ENCODE measurements around the gene ANTXR1. TPM values are rescaled to one million over a fixed set of nuclear protein-coding genes. Genes with fewer than 3 reads are reported as not detected.

Gene ANTXR1
- total RNA-seq, 1 donor from 2014 or later: not detected

- intact Hi-C loops (cut with micrococcal nuclease): loop anchor here (10.0 kb wide), 1 partner anchor 180 kb away; no protein-coding TSS in a partner anchor
These were observed 191.7 kb downstream of the ANTXR1 start for GRCh38 chr2:69204654-69205053.

DNA sequence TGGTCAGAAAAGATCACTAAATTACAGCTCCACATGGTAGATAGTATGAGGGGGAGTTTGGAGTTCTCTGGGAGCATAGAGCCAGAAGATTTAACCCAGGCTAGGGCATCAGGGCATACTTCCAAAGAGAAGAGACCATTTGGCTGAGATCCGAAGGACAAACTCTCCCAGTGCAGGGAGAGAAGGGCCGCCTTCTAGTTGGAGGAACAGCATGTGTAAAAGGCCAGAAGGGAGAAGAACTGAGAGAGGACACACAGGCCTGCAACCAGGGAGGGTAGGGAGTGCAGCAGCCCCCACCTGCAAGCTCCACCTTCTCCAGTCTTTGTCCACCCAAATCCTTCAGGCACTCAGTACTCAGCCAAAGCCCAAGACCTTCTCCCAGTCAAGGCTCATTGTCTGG is 192.1 kb downstream of the ANTXR1 start:
- intact Hi-C loops (cut with micrococcal nuclease): loop anchor here (10.0 kb wide), 1 partner anchor 180 kb away; no protein-coding TSS in a partner anchor

DNA sequence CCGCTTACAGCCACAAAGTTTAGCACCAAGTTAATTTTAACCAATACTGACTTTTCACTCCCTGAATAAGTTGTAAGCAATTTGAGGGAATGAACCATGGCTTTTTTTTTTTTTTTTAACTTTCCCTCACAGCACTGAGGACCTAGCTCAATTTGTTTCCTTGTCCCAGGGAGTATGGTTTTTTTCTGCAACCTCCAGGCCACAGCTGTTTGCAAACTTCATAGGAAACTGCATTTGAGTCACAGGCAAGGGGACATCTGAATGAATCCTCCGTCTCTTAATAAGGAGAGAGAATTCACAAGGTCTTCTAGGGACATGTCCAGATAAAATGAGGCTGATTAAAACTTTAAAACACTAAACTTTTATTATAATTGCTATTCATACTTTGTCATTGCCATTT is 192.5 kb downstream of the ANTXR1 start:
- intact Hi-C loops (cut with micrococcal nuclease): loop anchor here (10.0 kb wide), 1 partner anchor 181 kb away; no protein-coding TSS in a partner anchor

DNA sequence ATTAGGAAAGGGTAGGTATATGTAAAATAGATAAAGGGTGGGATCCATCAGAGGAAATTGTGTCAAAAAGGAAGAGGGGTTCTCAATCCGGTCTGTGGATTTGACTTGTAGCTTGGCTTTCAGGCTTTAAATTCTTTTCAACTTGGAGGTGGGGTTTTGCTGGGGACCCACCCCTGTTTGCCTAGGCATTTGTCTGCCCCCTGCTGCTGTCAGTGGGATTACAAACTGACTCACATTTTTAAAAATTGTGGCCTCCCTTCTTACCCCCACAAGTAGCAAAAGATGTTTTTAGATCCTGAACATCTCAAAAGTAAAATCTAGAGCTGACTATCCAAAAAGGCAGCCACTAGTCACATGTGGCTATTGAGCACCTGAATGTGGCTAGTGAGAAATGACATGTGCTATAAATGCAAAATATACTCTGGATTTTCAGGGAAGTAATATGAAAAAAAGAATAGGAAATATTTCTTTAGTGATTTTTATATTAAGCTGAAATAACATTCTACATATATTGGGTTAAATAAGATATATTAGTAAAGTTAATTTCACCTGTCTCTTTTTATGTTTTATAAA is 195.1 kb downstream of the ANTXR1 start:
- intact Hi-C loops (cut with micrococcal nuclease): loop anchor here (10.0 kb wide), 1 partner anchor 183 kb away; no protein-coding TSS in a partner anchor

DNA sequence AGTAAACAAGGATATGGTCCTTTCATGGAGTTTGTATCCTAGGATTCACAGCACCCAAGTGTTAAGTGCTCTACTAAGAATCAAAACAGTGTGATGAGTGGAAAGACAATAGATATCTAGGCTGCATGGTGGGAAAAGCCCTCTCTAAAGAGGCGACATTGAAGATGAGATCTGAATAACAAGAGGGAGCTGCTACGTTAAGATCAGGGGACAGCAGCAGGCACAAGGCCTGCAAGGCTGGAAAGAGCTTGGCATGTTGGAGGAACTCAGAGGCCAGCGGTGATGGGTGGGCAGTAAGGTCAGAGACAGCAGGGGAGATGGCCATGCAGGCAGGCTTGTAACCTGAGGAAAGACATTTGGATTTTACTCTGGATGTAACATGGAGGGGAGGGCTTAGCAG is 196.5 kb downstream of the ANTXR1 start:
- intact Hi-C loops (cut with micrococcal nuclease): loop anchor here (10.0 kb wide), 1 partner anchor 185 kb away; no protein-coding TSS in a partner anchor

GRCh38 chr2:69210385-69210784 is 197.4 kb downstream of the ANTXR1 start:
- intact Hi-C loops (cut with micrococcal nuclease): no loop called here

GRCh38 chr2:69211048-69211447 is 198.1 kb downstream of the ANTXR1 start:
- intact Hi-C loops (cut with micrococcal nuclease): no loop called here

- intact Hi-C loops (cut with micrococcal nuclease): no loop called here
These were observed 198.7 kb downstream of the ANTXR1 start for GRCh38 chr2:69211686-69212085.

DNA sequence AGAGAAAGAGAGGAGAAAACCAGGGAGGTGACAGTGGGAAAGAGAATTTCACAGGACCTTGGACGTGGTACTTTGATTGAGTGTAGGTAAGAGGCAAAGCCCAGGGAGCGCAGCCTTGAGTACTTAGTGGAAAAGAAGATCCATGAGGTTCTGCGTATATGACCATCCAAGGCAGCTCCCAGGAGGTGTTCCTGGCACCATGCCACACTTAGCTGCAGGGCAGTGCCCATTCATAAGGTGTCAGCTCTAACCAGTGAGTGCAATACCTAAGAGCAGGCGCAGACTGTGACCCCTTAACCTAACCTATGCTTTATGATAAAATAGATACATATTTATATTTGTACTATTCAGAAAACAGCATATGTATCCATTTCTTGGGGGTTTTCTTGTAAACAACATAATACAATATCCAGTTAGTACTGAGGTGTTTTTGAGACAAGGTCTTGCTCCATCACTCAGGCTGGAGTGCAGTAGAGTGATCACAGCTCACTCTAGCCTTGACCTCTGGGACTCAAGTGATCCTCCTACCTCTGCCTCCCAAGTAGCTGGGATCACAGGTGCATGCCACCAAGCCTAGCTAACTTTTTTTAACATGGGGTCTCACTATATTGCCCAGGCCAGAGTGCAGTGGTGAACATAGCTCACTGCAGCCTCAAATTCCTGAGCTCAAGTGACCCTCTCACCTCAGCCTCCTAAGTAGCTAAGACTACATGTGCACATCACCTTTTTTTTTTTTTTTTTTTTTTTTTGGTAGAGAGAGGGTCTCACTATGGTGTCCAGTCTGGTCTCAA is 199.5 kb downstream of the ANTXR1 start:
- intact Hi-C loops (cut with micrococcal nuclease): no loop called here

- intact Hi-C loops (cut with micrococcal nuclease): no loop called here
These were observed 200.2 kb downstream of the ANTXR1 start for GRCh38 chr2:69213201-69213600.

- intact Hi-C loops (cut with micrococcal nuclease): no loop called here
These were observed 200.8 kb downstream of the ANTXR1 start for GRCh38 chr2:69213782-69214181.

DNA sequence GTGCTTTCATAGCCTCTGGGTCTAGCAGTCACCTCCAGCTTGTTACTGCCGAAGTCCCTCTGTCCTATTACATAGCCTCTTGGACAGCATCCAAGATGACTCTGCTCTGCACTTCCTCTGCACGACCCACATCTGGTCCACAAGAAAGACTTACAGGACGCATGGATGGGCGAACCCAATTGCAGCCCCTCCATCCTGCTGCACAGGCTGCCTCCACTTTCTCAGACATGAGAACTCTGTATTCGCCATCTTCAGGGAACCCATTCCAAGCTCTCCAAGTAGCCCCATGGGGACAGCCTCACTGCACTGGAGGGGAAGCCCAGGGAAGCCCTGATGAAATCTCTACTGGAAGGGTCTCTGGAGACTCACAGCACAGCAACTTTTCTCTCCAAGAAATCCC is 201.9 kb downstream of the ANTXR1 start:
- intact Hi-C loops (cut with micrococcal nuclease): no loop called here

GRCh38 chr2:69216535-69217332 is 203.8 kb downstream of the ANTXR1 start:
- intact Hi-C loops (cut with micrococcal nuclease): no loop called here

DNA sequence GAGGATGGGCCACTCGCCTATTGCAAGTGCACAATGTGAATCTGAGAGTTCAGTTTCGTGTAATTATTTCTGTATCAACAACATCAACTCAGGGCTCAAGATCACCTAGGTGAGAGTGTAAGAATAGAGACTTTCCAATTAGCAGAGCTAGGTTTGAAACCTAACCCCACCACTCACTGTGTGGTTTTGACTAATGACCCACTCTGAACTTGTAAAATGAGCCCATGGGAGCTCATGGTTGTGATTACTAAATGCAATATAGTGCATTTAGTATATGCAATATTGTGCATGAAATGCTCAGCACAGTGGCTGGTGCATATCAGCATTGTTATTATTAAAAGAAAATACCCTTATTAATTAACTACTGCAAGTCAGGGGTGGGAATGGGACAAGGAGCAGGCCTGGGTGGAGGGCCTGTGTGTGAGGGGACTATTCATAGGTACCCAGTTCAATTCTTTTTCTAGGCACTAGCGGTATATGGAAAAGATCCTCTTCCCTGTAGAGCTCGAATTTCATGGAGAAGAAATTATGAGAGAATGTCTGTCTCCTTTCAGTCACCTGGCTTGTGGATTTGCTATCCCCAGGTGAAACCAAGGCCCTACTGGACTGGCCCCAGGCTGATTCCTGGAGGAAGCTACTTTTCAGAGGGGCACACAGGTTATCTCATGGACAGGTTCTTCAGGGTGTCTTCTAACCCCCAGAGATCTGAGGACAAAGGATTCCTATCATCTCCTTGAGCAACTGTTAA is 204.5 kb downstream of the ANTXR1 start:
- intact Hi-C loops (cut with micrococcal nuclease): no loop called here

GRCh38 chr2:69221512-69221911 is 208.5 kb downstream of the ANTXR1 start:
- intact Hi-C loops (cut with micrococcal nuclease): no loop called here

DNA sequence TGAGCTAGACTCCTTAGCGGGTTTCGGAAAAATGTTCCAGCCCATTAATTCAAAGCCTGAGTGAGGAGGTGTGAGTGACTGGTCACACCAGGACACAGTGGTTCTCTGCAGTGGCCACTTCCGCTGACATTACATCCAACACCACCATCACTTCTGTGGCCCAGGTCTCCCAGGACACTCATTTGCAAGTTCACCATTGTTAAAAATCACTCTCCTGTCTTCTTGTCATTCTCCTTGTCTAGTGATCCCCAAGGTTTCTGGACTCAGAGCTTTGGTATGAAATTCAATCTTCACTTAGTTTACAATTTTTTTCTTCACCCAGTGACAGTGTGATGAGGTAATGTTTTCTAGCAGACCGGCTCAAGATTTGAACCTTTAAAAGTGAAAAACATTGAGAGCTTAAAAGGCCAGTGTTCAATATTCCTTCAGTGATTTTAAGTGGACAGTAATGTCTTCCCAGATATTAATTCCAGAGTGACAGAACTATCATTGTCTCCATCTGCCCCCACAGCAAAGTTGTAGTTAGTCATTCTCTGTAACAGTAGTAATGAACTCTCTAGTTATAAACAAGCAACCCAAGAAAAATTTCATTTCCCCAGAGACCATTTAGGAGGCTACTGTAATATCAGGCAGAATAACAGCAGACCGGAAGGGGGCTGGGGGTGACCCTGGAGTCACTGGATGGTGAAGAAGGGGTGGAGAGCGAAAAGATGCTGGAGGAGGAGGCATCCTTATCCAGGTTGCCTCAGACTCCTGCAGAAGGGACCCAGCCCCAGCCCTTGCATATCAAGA is 209.2 kb downstream of the ANTXR1 start:
- intact Hi-C loops (cut with micrococcal nuclease): no loop called here

DNA sequence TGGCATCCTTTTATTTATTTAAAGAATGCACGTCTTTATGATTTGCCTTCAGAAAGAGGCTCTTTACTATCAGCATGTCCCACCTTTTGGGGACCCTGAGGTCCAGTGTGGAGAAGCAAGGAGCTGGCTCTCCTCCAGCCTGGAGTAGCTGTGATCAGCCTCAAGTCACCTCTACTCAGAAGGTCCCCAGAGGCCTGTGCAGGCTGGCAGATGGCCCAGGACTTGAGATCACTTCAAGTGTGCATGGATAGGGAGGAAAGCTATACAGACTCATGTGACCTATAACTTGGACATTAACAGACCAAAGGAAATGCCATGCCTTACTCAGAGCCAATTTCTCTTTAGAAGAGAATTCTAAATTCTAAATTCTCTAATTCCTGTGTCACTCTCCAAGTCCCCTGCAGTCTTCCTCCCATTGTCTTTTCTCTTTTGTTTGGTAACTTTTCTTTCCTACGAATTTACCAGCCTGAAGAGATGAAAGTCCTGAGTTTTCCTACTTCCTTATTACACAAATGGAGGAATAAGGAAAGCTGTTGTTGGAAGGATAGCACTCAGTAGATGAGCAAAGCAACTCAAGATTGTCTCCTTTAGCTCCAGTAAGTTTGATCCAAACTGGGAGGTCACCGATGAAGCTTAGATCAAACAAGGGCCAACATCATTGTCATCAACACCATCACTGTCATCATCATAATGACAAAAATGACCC is 210.1 kb downstream of the ANTXR1 start:
- intact Hi-C loops (cut with micrococcal nuclease): no loop called here

DNA sequence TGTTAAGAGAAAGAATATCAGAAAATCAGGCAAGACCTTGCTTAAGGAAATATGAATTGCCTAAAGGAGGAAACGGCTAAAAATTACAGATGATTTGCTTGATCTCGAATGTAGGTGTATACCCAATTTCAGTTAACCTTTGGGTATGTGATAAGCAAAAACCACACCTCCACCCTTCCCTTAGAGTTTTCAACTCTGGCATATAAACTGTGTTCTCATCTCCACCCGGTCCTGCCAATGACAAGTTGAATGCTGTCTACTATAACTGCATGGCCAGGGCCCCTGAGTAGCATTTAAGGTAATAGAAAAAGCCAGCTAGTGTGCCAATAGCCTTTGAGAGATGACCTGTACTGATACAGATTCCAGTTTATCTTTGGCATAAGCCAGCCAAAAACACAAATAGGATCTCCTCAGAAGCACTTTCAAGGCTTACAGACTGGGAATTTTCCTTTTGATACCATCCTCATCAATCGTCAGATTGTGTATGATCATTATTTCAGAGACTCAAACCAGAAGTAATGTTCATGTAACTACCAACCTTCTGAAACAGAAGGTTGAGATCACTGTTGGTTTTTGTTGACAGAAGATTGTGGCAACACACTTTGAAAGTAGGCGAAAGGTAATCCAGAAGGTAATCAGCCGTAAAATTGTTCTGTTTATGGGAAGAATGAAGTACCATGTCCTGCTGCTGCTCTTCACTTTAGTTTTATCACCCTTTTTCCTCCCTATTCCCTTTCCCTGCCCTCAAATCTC is 211.0 kb downstream of the ANTXR1 start:
- intact Hi-C loops (cut with micrococcal nuclease): no loop called here

DNA sequence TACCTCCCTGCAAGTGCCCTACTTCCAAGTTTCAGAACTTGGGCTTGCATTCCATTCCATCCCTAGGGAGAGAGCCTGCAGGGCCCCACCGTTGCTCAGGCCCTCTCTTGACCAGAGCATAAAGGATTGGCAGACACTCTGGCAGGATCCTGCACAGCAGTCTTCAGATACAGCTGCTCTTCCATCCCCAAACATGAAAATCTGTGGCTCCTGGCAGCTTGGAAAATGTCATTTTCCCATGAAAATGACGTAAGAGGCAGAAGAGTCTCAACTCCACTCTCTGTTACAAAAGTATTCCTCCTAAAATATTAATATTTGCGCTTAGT is 211.5 kb downstream of the ANTXR1 start:
- intact Hi-C loops (cut with micrococcal nuclease): no loop called here
